DLD1 (cell line): ENCODE measurements around the gene UNC13B.

Source experiments
- in situ Hi-C: cut with HindIII; loops from 2 replicates; pipeline ENCODE4 v1.10.0; 2017; ENCODE audit warnings: low sequenced_read_pairs

The UNC13B gene

DNA sequence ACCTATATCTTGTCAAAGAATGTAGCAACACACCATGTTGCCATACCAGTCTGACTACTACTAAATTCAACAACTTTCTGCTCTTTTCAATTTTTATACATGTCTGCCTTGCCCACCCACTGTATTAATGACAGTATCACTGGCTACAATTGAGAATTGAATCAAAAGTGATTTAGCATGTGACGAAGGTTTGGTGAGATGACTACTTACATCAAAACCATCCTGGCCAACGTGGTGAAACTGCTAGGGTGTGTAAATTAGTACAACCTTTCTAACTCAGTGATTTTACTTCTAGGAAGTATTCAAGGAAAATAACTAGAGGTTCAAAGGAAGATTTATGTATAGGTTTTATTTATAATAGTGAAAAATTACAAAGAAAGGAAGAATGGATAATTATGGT is 109.8 kb downstream of the UNC13B start:
- in situ Hi-C loops: no loop called here

DNA sequence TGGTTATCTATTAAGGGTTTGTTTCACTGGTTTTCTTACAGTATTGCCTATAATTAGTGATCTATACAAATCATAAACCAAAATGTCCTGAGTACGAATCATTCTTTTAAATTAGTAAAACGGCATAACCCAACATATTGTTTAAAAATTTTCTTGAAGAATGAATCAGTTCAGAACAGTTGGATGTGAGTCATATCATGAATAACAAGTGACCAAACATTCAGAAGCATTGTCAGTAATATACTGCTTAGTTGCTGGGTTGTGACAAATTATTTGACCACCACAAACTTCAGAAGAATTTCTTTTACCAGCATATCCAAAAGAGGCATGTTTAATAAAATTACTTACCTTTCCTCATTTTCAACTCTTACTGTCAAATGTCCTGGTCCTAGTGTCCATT is 111.2 kb downstream of the UNC13B start:
- in situ Hi-C loops: no loop called here

DNA sequence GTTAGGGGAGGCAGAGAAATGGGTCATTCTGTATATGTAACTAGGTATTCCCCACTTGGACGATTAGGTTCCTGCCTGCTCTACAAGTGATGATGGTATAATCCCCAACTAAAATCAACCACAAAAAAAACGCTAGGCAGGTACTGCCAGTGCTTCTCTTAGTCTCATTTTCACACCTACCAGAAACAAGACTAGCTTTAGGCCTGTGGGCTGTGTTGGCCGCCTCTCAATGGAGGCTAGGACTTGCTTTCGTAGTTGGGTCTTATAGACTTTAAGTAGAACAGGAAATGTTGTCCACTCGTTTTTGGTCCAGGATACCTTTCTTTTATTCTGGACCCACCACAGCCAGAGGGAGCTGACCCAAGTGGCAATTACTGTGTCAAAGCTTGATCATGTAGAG is 111.8 kb downstream of the UNC13B start:
- in situ Hi-C loops: no loop called here

DNA sequence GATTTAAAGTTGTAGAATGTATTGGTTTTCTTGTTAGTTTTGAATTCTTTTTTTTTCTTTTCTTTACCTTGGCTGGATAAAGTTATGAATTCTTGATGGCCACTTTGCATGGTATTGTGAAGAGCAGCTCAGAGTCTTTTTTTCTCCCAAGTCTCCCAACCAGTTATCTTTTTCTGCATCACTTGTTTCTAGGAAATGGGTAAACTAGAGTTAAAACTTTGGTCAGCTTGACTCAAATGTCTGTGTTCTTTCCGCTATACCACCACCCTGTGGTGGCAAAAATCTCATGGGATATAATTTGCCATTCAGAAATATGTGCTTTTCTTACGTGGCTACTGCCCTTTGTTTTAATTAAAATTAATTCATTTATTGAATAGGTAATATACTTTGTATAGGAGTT is 113.2 kb downstream of the UNC13B start:
- in situ Hi-C loops: no loop called here

DNA sequence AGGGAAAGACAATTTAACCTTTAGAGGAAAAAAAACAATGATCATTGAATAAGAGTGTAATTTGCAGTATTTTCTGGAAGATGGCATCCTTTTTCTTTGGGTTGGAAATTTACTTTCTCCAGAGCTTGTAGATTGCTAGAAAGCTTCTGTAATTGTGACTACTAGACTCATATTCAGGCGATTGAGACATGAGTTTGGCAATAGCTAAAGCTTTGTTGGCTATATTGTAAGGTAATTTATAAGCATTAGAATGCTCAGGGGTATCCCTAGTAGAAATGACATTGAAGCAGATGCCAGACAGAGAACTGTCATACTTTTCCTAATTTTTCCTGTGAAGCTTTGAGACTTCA is 115.3 kb downstream of the UNC13B start:
- in situ Hi-C loops: no loop called here

DNA sequence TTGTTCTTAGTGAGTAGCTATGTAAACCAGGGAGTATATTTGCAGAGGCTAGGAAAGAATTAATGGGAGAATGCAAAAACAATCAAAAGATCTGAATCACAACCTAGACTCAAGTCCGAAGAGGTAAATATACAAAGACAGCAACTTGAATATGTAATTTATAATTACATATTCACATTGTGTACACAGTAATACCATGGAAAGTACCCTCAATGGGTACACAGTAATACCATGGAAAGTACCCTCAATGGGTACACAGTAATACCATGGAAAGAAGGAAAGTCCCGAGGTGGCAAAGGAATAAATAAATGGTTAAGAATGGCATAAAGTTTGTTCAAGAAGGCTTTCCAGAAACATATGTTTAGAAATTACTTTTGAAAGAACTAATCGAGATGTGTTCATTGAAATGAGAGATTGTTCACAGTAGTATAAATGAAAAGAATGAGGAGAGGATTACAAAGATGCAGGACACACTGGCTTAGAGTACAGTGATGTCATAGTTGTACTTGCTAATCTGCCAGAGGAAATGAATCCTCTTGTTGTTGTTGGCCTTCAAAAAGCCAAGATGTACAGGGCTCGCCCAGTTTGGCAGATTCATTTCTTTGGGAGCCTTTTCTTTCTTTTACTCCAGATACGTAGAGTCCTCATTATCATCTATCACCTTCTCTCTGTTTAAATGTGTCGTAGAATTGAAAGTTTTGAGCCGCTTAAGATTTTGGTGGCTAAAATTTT is 116.0 kb downstream of the UNC13B start:
- in situ Hi-C loops: no loop called here

DNA sequence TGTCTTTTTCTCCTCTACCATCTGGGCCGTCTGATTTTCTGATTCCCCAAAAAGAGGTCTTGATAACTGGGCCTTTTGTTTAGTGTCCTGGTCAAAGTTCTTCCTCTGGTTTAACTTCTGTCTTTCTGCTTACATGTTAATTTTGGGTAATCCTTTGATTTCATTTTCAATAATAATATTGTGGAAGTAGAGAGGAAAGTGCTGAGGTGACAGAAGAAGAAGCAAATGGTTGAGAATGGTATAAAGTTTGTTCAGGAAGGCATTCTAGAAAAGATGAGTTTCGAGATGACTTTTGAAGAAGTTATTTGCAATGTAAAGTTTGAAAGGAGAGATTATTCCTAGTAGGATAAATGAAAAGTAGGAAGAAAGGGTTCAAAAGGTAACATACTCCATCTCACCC is 118.1 kb downstream of the UNC13B start:
- in situ Hi-C loops: no loop called here

DNA sequence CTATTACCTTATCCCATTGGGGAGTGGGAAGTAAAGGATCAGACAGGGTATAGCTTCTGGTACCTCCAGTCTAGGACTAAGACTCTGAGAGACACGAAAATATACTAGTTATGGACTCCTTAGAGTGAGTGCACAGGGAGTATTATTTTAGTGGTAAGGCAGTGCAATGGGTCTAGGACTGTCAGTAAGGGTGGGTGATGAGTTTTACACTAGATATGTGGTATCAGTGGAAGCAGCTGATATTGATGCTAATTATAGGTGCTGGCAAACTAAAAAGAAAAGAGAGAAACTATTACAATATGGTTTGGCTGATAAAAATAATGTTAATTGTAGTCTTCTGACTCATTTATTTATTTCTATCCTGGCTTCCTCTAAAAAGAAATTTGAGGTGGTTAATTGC is 118.6 kb downstream of the UNC13B start:
- in situ Hi-C loops: no loop called here

DNA sequence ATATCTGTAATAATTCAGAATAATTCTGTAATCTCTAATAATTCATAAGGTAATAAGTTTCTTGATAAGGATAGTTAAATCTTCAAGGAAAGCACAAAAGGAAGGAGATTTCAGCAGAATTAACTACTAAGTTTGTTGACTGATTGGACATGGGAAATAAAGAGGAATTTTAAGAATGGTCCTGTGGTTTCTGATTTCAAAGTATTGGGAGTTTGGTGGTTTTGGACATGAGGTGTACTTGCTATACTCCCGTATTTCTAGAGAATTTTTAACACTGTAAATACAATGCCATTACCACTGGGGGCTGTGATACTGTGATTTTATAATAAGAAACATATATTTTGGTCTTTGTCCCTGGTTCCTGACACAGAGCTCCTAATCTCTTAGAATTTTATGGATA is 123.9 kb downstream of the UNC13B start:
- in situ Hi-C loops: no loop called here

DNA sequence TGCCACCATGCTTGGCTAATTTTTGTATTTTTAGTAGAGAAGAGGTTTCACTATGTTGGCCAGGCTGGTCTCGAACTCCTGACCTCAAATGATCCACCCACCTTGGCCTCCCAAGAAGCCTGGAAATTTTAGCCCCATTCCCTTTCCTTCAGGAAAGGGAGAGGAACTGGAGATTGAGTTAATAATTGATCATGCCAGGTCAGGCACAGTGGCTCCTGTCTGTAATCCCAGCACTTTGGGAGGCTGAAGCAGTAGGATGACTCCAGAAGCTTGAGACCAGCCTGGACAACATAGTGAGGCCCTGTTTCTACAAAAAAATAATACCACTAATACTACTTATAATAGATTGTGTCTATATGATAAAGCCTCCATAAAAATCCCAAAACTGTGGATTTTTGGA is 124.6 kb downstream of the UNC13B start:
- in situ Hi-C loops: no loop called here

DNA sequence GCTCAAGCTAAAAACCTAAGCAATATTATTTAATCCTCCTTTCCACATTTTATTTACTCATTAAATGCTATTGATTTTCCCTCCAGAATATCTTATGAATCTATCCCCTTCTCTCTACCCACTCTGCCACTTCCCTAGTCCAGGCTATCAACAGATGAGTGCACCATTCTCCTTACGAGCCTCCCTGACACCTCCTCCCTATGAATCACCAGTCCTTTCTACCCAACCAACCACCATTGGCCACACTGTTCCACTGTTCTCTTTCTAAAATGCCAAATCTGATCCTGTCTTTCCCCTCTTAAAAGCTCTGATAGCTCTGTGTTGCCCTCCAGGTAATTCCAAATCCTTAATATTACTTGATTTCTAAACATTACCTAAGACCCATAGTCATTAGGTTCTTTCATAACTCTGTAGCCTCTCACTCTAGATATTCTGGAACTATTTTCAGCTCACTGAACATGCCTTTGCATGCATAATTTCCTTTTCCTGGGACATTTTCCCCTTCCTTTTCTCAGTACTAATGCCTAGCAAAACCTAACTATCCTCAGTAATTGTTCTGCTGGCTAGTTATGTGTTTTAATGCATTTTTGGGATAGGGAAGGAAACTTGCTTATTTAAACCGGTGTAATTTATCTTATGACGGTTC is 126.3 kb downstream of the UNC13B start:
- in situ Hi-C loops: no loop called here

DNA sequence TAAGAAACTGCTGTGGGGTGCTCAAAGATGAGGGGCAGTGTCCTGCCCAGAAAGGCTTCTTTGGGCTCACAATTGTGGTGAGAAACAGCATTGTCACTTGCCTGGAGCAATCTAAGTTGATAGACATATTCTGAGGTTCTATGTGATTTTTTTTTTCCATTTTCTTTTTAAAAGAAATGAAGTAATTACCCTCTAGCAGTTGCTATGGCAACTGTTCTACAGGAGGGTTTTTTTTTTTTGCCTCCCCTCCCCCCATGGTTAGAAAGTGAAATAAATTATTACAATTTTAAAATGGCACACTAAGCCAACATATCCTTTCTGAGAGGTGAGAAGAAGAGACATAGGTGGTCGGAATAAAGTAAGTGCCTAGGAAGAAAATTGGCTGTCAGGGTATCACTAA is 127.0 kb downstream of the UNC13B start:
- in situ Hi-C loops: no loop called here

DNA sequence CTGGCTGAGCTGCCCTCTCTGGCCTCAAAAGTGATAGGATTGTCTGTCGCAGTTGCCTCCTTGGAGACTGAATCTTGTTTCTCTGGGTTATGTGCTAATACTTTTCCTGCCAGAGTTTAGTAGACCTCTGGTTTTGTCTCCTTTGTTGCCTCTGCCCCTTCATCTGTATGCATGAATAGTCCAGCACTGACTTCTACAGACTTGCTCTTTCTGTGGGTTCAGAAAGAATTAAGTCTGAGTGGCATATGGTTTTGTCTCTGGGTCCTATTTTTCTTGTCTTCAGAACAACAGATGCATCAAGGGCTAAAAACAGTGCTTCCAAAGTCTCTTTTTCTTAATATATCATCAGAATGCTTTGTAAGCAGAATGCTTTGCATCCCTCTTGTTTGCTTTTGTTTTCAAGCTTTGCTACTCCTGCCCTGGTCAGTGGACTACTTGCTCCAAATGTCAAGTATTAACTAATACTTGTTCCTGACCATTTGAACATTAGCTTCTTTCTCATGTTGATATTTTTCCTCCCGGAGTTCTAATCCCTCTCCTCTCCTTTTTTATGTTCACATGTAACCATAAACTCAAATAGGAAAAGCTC is 131.7 kb downstream of the UNC13B start:
- in situ Hi-C loops: no loop called here

DNA sequence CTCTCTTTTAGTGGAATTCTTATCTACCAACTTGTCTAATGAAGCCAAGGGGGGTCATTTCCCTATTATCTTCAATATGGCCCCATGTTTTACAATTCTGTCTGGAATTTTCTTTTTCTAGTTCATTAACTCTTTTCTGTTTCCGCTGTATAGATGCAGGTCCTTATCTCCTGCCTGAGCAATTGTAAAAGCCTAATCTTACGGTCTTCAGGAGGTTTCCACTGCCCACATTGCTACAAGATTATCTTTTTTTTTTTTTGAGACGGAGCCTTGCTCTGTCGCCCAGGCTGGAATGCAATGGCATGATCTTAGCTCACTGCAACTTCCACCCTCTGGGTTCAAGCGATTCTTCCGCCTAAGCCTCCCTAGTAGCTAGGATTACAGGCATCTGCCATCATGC is 132.3 kb downstream of the UNC13B start:
- in situ Hi-C loops: no loop called here

DNA sequence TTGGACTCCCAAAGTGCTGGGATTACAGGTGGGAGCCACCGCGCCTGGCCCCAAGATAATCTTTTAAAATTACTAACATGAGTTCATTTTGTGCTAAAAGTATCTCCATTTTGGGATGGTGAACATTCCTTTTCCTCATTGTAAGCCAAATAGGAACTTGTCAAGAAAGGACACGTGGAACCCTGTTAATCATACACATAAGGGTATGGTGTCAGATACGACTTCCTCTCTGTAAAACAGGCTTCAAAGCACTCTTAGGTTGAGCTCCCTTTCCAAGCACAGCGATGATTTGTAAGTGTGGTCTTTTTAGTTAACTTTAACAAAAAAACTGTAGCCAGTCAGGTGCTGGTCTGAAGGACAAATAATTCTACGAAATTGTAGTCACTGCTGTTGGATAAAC is 132.7 kb downstream of the UNC13B start:
- in situ Hi-C loops: no loop called here

DNA sequence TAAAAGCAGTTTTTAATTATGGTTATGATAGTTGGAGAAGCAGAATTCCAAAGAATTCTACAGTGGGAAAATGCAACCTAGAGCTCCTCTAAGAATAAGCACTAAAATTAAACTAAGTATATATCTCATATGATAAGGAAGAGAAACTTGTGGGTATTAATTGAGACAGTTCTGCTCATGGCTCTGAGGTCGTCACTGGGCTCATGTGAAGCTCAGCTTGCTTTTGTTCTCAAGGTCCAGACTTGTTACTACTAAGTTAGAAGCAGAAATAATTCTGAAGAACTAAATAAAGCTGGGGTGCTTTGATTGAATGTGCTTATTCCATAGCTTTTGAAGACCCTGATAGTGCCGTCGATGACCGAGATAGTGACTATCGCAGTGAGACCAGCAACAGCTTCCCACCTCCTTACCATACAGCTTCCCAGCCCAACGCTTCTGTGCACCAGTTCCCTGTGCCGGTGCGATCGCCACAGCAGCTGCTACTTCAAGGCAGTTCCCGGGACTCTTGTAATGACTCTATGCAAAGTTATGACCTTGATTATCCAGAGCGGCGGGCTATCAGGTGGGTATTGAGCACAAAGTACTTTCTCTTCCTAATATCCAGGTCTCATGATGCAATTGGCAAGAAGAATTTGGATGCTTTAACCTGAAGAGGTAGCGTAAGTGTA is 133.7 kb downstream of the UNC13B start:
- in situ Hi-C loops: no loop called here

DNA sequence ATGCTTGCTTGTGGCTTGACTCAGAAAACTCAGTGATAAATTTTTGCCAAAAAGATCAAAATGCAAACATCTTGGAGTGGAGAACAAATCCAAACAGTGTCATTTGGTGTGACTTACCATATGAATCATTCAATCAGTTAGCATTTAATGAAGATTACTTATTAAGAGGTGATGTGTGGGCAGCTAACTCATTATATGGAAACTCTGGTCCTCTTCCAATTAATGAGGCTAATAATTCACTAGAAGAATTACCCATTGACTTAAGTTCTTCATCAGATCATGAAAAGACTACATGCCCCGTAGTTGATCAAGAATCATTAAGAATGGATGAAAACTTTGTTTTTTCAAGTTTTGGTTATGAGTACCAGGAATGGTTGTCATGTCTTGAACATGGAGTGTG is 141.8 kb downstream of the UNC13B start:
- in situ Hi-C loops: no loop called here

DNA sequence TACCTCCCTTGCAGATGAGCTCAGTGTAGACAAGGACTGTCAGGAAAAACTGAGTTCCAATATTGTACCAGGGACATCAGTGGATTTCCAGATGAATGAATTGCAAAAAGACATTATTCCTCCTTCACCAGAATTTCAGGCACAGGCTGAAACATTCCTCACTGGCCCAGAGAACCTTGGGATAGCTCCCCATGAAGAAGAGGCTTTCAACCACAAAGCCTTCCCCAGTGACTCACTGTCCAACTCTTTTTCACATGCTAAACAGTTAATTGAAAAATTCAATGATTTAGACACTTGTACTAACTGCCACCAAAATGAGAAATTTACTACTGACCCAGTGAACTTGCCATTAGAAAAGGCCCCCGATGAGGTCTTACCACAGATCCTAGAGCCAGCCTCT is 144.5 kb downstream of the UNC13B start:
- in situ Hi-C loops: no loop called here

DNA sequence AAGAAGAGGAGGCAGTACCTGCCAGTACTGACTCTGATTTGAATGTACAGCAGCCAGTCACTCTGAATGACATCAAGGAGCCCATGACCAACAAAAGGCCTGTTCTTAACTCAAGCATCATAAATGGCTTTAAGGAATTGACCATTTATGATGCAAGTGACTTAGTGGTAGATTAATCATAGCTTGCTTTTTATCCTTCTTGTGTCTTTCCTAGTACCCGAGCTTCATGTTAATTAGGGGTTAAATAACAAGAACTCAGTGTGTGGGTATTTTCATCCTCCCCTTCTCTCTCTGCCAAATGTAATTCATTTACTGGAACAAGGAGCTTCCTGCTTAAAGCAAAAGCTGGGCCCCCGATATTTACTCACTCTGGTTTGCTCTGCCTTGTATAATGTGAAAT is 146.5 kb downstream of the UNC13B start:
- in situ Hi-C loops: no loop called here

DNA sequence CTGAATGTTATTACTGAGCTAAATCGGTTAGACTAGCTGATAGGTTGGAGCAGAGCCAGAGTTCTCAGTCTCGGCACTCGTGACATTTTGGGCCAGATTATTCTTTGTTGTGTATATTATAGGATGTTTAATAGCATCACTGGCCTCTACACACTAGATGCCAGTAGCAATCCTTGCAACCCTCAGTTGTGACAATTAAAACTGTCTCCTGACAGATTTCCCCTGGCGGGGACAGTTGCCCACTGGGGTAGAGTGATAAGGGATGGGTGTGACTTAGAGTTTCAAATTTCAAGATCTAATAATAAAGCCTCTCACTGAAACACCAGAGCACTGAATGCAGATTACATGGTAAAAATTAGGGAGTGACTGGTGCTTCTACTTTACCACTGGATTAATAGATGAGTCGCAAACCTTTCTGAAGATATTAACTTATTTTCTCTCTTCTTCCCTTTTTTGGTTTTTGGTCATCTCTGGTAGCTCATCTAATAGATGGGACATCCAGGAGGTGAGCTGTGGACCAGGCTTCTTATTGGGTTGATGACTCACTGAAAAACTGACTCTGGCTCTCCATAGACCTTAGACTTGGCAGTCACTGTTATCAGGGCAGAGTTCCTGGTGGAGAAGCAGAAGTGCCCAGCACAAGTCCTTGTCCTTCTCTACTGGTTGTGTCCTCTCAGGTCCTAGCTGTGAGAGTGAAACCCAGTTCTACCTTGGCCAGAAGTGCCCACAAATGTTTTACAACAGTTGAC is 150.3 kb downstream of the UNC13B start:
- in situ Hi-C loops: no loop called here

DNA sequence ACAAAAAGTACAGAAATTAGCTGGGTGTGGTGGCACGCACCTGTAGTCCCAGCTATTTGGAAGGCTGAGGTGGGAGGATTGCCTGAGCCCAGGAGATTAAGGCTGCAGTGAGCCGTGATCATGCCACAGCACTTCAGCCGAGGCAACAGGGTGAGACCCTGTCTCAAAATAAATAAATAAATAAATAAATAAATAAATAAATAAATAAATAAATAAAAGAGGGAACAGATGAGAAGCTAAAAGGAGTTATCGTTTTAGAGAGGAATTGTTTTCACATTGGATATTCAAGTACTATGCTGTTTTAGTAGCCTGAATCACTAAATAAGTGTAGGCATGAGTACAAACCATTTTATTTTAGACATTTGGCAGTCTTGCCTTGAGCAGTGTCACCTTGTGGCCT is 151.7 kb downstream of the UNC13B start:
- in situ Hi-C loops: no loop called here
